HEK293 (cell line): Measurements from ENCODE around the gene CAT.

Experiments
- CTCF ChIA-PET: fragments of 350-600 bp; formaldehyde crosslinking; extraction: SDS; loops from one replicate; lab custom pipeline; 2021; ENCODE audit warnings: antibody characterized with exemption; lab: Yijun Ruan, JAX
- POLR2A ChIA-PET: fragments of 300-600 bp; formaldehyde crosslinking; extraction: SDS; loops from one replicate; lab custom pipeline; 2020; ENCODE audit warnings: antibody characterized with exemption, inconsistent platforms; lab: Yijun Ruan, JAX
- H3K27ac ChIP-seq: fragments of 200-500 bp; sonication (Bioruptor generic); 2 replicates; pipeline ENCODE4 v1.5.1; 2014; ENCODE audit warnings: low read depth, low read length, control low read depth, inconsistent platforms; ENCODE audit errors: extremely low read depth
- H3K36me3 ChIP-seq, 2 experiments: fragments of 200-500 bp in 1 of 2; sonication (Bioruptor generic) in 1 of 2; 1 replicate in 1 of 2; 2 replicates in 1 of 2; pipeline ENCODE4 v1.5.1; 2014 to 2017; ENCODE audit warnings: inconsistent platforms in 2 of 2, low read length in 2 of 2; ENCODE audit not compliant: control insufficient read depth in 2 of 2, insufficient read depth in 1 of 2
- H3K4me1 ChIP-seq: fragments of 200-500 bp; sonication (Bioruptor generic); 2 replicates; pipeline ENCODE4 v1.5.1; 2014; ENCODE audit warnings: mild to moderate bottlenecking, low read length, inconsistent platforms; ENCODE audit not compliant: control insufficient read depth, insufficient read depth
- H3K4me3 ChIP-seq: 2 replicates; pipeline ENCODE4 v1.5.1; 2011; ENCODE audit warnings: low read depth, mild to moderate bottlenecking, control low read depth, low read length, moderate library complexity
- H3K9me3 ChIP-seq: fragments of 200-500 bp; sonication (Bioruptor generic); 2 replicates; pipeline ENCODE4 v1.5.1; 2014; ENCODE audit warnings: low read depth, low read length, inconsistent platforms; ENCODE audit not compliant: control insufficient read depth, insufficient read depth
- KLF1 ChIP-seq: fragments of 450-650 bp; formaldehyde crosslinking; IDR thresholded peaks from 2 replicates; pipeline ENCODE4 v1.5.1; 2016; ENCODE audit warnings: missing biosample characterization, missing genetic modification characterization
- OSR2 ChIP-seq: fragments of 450-650 bp; formaldehyde crosslinking; IDR thresholded peaks from 2 replicates; pipeline ENCODE4 v1.5.1; 2016; ENCODE audit warnings: missing biosample characterization, missing genetic modification characterization
- PATZ1 ChIP-seq: fragments of 450-650 bp; formaldehyde crosslinking; IDR thresholded peaks from 2 replicates; pipeline ENCODE4 v1.5.1; 2016; ENCODE audit warnings: missing biosample characterization, missing genetic modification characterization
- PRDM4 ChIP-seq: fragments of 450-650 bp; formaldehyde crosslinking; IDR thresholded peaks from 2 replicates; pipeline ENCODE4 v1.5.1; 2017; ENCODE audit warnings: missing biosample characterization, missing genetic modification characterization
- ZFP69B ChIP-seq: fragments of 450-650 bp; formaldehyde crosslinking; IDR thresholded peaks from 2 replicates; pipeline ENCODE4 v1.5.1; 2016; ENCODE audit warnings: missing biosample characterization, missing genetic modification characterization
- ZNF146 ChIP-seq: fragments of 450-650 bp; formaldehyde crosslinking; IDR thresholded peaks from 2 replicates; pipeline ENCODE4 v1.5.1; 2016; ENCODE audit warnings: missing biosample characterization, missing genetic modification characterization
- ZNF623 ChIP-seq: fragments of 450-650 bp; formaldehyde crosslinking; IDR thresholded peaks from 2 replicates; pipeline ENCODE4 v1.5.1; 2016; ENCODE audit warnings: missing biosample characterization, missing genetic modification characterization
- ZNF660 ChIP-seq: fragments of 450-650 bp; IDR thresholded peaks from 2 replicates; pipeline ENCODE4 v1.5.1; 2018; ENCODE audit warnings: missing biosample characterization, mild to moderate bottlenecking, missing genetic modification characterization
- ZXDB ChIP-seq: fragments of 450-650 bp; formaldehyde crosslinking; IDR thresholded peaks from 2 replicates; pipeline ENCODE4 v1.5.1; 2016; ENCODE audit warnings: missing biosample characterization, missing genetic modification characterization
- TF ChIP-seq, protein P1 (sequence below): fragments of 450-650 bp; formaldehyde crosslinking; IDR thresholded peaks from 2 replicates; pipeline ENCODE4 v1.5.1; 2016; ENCODE audit warnings: missing biosample characterization, missing genetic modification characterization
- TF ChIP-seq, protein P2 (sequence below): fragments of 450-650 bp; formaldehyde crosslinking; IDR thresholded peaks from 2 replicates; pipeline ENCODE4 v1.5.1; 2016; ENCODE audit warnings: missing biosample characterization, missing genetic modification characterization

Gene CAT

DNA sequence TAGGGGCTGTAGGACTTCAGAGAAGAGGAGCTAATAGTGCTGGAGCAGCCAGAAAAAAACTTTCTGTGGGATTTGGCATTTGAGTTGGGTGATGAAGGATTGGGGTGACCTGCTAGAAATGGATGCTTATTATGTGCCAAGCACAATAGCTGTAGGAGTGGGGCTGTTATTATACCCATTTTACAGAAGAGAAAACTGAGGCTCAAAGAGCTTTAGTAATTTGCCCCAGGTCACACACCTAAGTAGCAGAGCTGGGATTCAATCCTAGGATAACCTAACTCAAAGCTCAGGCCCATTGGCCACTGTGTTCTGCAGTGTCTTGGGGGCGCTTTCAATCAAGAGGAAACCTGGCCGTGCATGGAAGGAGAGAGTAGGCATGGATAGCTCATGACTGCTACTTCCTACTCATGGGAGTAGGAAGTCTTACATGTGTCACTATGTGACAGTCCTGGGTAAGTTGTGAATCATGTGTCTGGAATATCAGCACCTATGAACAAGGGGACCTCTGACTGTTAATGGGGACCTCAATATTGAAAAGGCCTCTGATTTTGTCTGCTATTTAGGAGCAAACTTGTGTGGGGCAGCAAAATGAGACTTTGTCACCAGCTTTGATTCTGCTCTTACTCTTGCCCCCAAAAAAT is 81.0 kb downstream of the CAT start (continued):
- TF ChIP-seq, protein P1, sequence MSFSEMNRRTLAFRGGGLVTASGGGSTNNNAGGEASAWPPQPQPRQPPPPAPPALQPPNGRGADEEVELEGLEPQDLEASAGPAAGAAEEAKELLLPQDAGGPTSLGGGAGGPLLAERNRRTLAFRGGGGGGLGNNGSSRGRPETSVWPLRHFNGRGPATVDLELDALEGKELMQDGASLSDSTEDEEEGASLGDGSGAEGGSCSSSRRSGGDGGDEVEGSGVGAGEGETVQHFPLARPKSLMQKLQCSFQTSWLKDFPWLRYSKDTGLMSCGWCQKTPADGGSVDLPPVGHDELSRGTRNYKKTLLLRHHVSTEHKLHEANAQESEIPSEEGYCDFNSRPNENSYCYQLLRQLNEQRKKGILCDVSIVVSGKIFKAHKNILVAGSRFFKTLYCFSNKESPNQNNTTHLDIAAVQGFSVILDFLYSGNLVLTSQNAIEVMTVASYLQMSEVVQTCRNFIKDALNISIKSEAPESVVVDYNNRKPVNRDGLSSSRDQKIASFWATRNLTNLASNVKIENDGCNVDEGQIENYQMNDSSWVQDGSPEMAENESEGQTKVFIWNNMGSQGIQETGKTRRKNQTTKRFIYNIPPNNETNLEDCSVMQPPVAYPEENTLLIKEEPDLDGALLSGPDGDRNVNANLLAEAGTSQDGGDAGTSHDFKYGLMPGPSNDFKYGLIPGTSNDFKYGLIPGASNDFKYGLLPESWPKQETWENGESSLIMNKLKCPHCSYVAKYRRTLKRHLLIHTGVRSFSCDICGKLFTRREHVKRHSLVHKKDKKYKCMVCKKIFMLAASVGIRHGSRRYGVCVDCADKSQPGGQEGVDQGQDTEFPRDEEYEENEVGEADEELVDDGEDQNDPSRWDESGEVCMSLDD (tag by site-specific recombination), result no peak
- TF ChIP-seq, protein P2, sequence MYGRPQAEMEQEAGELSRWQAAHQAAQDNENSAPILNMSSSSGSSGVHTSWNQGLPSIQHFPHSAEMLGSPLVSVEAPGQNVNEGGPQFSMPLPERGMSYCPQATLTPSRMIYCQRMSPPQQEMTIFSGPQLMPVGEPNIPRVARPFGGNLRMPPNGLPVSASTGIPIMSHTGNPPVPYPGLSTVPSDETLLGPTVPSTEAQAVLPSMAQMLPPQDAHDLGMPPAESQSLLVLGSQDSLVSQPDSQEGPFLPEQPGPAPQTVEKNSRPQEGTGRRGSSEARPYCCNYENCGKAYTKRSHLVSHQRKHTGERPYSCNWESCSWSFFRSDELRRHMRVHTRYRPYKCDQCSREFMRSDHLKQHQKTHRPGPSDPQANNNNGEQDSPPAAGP (tag by site-specific recombination), result no peak

DNA sequence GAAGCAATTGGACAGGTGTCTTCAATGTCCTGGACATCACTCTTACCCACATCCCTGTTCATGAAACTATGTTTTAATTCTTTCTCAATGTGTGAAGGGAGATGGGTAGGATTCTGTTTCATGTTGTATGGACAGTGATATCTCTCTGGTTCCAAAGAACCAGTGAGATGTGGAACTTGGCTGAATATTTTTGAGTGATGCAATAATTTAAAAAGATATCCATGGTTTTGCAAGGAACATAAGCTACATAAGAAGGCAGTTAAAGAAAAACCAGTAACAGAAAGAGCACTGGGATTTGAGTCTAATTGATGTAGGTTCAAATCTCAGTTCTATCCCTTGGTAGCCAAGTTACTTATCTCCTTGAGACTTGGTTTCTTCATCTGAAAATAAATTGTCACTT is 82.5 kb downstream of the CAT start:
- Histone ChIP-seq H3K4me1 (no peaks in the 10 kb centered on the region), H3K36me3 (no peaks in the 10 kb centered on the region), H3K4me3 (no peak overlapping the region), H3K27ac (no peak overlapping the region), H3K9me3 (no peaks in the 10 kb centered on the region)
- no peak for TF ChIP-seq PATZ1 (tag by site-specific recombination)
- no peak for TF ChIP-seq ZFP69B (tag by site-specific recombination)
- TF ChIP-seq KLF1 (tag by site-specific recombination), result no peak
- no peak for TF ChIP-seq ZNF623
- TF ChIP-seq ZXDB (tag by site-specific recombination), result no peak
- TF ChIP-seq ZNF146 (tag by site-specific recombination), result no peak
- no peak for TF ChIP-seq ZNF660
- TF ChIP-seq PRDM4, result no peak
- TF ChIP-seq OSR2 (tag by site-specific recombination), result no peak
- CTCF ChIA-PET, result no interaction called here
- POLR2A ChIA-PET, result no interaction called here
